C4-2B (cell line): ENCODE data around the gene GAS2L1.

Experiments
- H3K27ac ChIP-seq: fragments of 450-650 bp; 2 replicates; pipeline ENCODE4 v1.5.1; 2017
- ZFX ChIP-seq: fragments of 450-650 bp; IDR thresholded peaks from 2 replicates; pipeline ENCODE4 v1.6.1; 2017
- TF ChIP-seq, protein P1 (sequence below): fragments of 450-650 bp; conservative IDR thresholded peaks from 2 replicates; pipeline ENCODE4 v1.5.1; 2017; ENCODE audit warnings: mild to moderate bottlenecking

The GAS2L1 gene

DNA sequence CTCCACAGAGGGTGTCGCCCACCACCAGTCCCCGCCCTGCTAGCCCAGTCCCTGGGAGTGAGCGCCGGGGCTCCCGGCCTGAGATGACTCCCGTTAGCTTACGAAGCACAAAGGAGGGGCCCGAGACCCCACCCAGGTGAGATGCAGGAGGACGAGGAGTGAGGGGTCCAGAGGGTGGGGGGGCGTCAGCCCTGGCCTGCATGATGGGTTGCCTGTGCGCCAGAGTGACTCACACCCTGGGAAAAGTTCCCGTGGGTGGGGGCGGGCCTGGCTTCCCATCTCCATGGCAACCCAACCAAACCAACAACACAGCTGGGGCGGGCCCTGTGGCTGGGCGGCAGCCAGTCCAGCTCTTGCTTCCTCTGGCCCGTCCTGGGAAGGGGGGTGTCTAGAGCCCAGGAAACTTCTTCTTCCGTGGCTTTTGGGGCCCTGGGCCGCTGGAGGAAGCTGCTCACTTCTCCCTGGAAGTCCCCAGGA is 4.5 kb downstream of the GAS2L1 start:
- H3K27ac ChIP-seq, result peak overlapping the region; percentile 47
- TF ChIP-seq, protein P1, sequence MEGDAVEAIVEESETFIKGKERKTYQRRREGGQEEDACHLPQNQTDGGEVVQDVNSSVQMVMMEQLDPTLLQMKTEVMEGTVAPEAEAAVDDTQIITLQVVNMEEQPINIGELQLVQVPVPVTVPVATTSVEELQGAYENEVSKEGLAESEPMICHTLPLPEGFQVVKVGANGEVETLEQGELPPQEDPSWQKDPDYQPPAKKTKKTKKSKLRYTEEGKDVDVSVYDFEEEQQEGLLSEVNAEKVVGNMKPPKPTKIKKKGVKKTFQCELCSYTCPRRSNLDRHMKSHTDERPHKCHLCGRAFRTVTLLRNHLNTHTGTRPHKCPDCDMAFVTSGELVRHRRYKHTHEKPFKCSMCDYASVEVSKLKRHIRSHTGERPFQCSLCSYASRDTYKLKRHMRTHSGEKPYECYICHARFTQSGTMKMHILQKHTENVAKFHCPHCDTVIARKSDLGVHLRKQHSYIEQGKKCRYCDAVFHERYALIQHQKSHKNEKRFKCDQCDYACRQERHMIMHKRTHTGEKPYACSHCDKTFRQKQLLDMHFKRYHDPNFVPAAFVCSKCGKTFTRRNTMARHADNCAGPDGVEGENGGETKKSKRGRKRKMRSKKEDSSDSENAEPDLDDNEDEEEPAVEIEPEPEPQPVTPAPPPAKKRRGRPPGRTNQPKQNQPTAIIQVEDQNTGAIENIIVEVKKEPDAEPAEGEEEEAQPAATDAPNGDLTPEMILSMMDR, result no peak
- no peak for TF ChIP-seq ZFX

GRCh38 chr22:29311464-29312217 is 5.2 kb downstream of the GAS2L1 start:
- no peak for TF ChIP-seq ZFX
- TF ChIP-seq, protein P1, result no peak
- peak overlapping the region; percentile 47 for H3K27ac ChIP-seq

GRCh38 chr22:29312218-29313125 is 6.0 kb downstream of the GAS2L1 start:
- TF ChIP-seq, protein P1, result no peak
- TF ChIP-seq ZFX, result no peak
- no peak overlapping the region for H3K27ac ChIP-seq

- no peak for TF ChIP-seq ZFX
- TF ChIP-seq, protein P1, result peak; percentile 67
- no peak overlapping the region for H3K27ac ChIP-seq
These were observed 6.7 kb downstream of the GAS2L1 start for GRCh38 chr22:29313126-29313575.

- TF ChIP-seq ZFX, result no peak
- TF ChIP-seq, protein P1, result no peak
- H3K27ac ChIP-seq, result no peak overlapping the region
These were observed 7.4 kb downstream of the GAS2L1 start for GRCh38 chr22:29313576-29314466.

GRCh38 chr22:29314537-29315285 is 8.3 kb downstream of the GAS2L1 start:
- no peak for TF ChIP-seq ZFX
- TF ChIP-seq, protein P1, result no peak

More at GRCh38 chr22:29314537-29315285, 8.3 kb downstream of the GAS2L1 start:
- H3K27ac ChIP-seq, result no peak overlapping the region
